MCF 10A (cell line): Measurements from ENCODE around the gene DEPDC7. TPM values are rescaled to one million over a fixed set of nuclear protein-coding genes. Genes with fewer than 3 reads are reported as not detected.

Source experiments
- BruUV-seq: library from RNA; stranded (reverse); fragments of 400-500 nt; replicated peaks from 2 replicates; lab custom pipeline; 2021; lab: Mats Ljungman, UMichigan
- CTCF ChIA-PET: fragments of 300-600 bp; sonication (Branson Sonifier 250); formaldehyde crosslinking; extraction: SDS; loops from one replicate; lab custom pipeline; 2021; ENCODE audit warnings: antibody characterized with exemption, inconsistent platforms; lab: Yijun Ruan, JAX
- POLR2A ChIA-PET: fragments of 300-600, 350-650 bp; sonication (Branson Sonifier 250); formaldehyde crosslinking; extraction: SDS; loops from one replicate; lab custom pipeline; 2020; ENCODE audit warnings: antibody characterized with exemption, inconsistent platforms; lab: Yijun Ruan, JAX
- DNase-seq: peaks from one replicate; pipeline ENCODE4 v3.0.0-alpha.2; 2018; ENCODE audit not compliant: unreplicated experiment
- H3K27ac Mint-ChIP-seq: one replicate; pipeline ENCODE4 v1.8.0; 2022; ENCODE audit warnings: mild to moderate bottlenecking, low read depth, mixed read lengths; ENCODE audit not compliant: unreplicated experiment
- H3K27me3 Mint-ChIP-seq: one replicate; pipeline ENCODE4 v1.8.0; 2022; ENCODE audit warnings: mixed read lengths; ENCODE audit not compliant: insufficient read depth, unreplicated experiment
- H3K36me3 Mint-ChIP-seq: one replicate; pipeline ENCODE4 v1.8.0; 2022; ENCODE audit warnings: mild to moderate bottlenecking, moderate library complexity, mixed read lengths; ENCODE audit not compliant: insufficient read depth, unreplicated experiment
- H3K4me1 Mint-ChIP-seq: one replicate; pipeline ENCODE4 v1.8.0; 2022; ENCODE audit warnings: mixed read lengths; ENCODE audit not compliant: insufficient read depth, unreplicated experiment
- H3K4me3 Mint-ChIP-seq: one replicate; pipeline ENCODE4 v1.8.0; 2022; ENCODE audit warnings: mild to moderate bottlenecking, moderate library complexity, mixed read lengths; ENCODE audit not compliant: unreplicated experiment
- H3K9me3 Mint-ChIP-seq: one replicate; pipeline ENCODE4 v1.8.0; 2022; ENCODE audit warnings: mixed read lengths; ENCODE audit not compliant: unreplicated experiment
- intact Hi-C: fragments of 100-400 bp; cut with micrococcal nuclease; formaldehyde crosslinking; loops from 2 replicates; pipeline ENCODE4 v1.14.1; 2022
- total RNA-seq: library from RNA; stranded (reverse); gene quantifications from 2 replicates; pipeline ENCODE4 v1.2.3, GENCODE V29; 2022
- TF ChIP-seq, protein P1 (sequence below): fragments of 200-600 bp; IDR thresholded peaks from one replicate; pipeline ENCODE4 v1.8.0; 2022; ENCODE audit warnings: antibody characterized with exemption, mild to moderate bottlenecking; ENCODE audit not compliant: unreplicated experiment

DEPDC7 gene
- total RNA-seq, 1 experiment from 2014 or later = 3.6 TPM

DNA sequence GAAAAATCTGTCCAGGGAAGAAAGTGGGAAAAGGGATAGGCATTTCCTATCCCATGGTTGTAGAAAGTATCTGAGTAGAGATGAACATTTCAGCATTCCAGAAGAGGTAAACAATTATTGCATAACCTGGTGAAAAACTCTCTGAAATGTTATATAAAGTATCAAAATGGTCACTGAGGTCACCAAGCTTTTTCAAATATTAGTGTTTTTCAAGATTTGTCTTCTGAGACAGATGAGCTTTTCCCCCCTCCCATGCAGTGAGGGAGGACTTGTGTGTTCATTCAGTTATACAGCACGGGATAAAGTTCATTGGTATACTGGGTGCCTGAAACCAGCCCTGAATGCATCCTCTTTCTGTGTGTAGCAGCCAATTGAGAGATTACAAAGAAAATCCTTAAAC, 1.9 kb upstream of the DEPDC7 start:
- intact Hi-C loops = loop anchor here (10.0 kb wide), 1 partner anchor 51 kb away; no protein-coding TSS in a partner anchor
- Mint-ChIP-seq H3K4me3 (no peak overlapping the region), H3K27ac (no peak overlapping the region), H3K27me3 (no peaks in the 10 kb centered on the region), H3K4me1 (no peaks in the 10 kb centered on the region), H3K9me3 (no peaks in the 10 kb centered on the region), H3K36me3 (peaks cover 10% of the 10 kb centered on the region)
- ChIA-PET POLR2A (interaction anchor here (0.6 kb wide), 1 partner anchor 147 kb away, joined by 3 read pairs; the partner anchor contains the start of gene CSTF3), CTCF (no interaction called here)
- TF ChIP-seq, protein P1, sequence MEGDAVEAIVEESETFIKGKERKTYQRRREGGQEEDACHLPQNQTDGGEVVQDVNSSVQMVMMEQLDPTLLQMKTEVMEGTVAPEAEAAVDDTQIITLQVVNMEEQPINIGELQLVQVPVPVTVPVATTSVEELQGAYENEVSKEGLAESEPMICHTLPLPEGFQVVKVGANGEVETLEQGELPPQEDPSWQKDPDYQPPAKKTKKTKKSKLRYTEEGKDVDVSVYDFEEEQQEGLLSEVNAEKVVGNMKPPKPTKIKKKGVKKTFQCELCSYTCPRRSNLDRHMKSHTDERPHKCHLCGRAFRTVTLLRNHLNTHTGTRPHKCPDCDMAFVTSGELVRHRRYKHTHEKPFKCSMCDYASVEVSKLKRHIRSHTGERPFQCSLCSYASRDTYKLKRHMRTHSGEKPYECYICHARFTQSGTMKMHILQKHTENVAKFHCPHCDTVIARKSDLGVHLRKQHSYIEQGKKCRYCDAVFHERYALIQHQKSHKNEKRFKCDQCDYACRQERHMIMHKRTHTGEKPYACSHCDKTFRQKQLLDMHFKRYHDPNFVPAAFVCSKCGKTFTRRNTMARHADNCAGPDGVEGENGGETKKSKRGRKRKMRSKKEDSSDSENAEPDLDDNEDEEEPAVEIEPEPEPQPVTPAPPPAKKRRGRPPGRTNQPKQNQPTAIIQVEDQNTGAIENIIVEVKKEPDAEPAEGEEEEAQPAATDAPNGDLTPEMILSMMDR = no peak
- no peak for DNase-seq
- no TSS peak for BruUV-seq

DNA sequence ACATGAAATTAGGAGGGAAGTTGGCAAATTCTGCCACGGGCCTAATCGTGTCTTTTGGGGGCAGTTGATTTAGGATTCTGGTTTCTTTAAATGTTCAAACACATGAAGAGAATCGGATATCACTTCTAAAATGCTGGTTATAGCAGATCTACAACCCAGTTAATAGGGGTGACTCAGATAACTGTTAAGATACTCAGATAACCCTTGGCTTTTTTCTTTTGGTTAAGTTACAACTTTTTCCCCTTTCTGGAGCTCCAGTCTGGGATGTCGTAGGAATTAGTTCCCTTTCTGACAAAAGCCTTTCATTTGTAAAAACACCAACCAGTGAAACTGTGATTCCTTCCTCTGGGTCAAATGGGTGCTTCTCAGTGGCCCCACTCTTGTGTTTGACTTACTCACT, 976 bp downstream of the DEPDC7 start:
- H3K36me3 Mint-ChIP-seq = peaks cover 10% of the 10 kb centered on the region
- H3K9me3 Mint-ChIP-seq = no peaks in the 10 kb centered on the region
- BruUV-seq = TSS peak; percentile 34
- peak overlapping the region; percentile 78 for H3K4me3 Mint-ChIP-seq
- TF ChIP-seq, protein P1 = no peak
- DNase-seq = no peak
- peak overlapping the region; percentile 24 for H3K27ac Mint-ChIP-seq
- intact Hi-C loops = loop anchor here (10.0 kb wide), 1 partner anchor 48 kb away; no protein-coding TSS in a partner anchor
- CTCF ChIA-PET = interaction anchor here (0.8 to 1.1 kb wide), 2 partner anchors 17 to 23 kb away, joined by 3 to 5 read pairs; no protein-coding TSS in a partner anchor
- no peaks in the 10 kb centered on the region for H3K4me1 Mint-ChIP-seq
- POLR2A ChIA-PET = interaction anchor here (1.0 to 2.9 kb wide), 11 partner anchors 9 to 144 kb away, joined by 3 to 20 read pairs (median 5); partner anchors contain the start of gene TCP11L1
- H3K27me3 Mint-ChIP-seq = no peaks in the 10 kb centered on the region

DNA sequence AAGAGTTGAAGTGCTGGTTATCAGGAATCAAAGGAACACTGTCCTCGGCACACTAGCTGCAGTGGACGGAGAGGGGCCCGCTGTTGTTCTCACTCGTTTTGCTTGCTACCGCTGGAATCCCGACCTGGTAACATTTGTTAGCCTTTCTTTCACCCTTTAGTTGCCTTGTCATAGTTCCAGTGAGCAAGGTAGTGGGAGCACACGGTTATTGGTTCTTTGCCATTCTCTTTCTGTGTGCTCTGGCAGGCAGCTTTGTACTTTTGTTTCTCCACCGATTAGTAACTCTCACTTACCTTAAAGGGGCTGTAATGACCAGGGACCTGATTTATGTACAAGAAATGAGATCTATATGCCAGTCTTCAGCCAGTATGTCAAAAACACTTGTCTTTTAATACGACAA, 1.8 kb downstream of the DEPDC7 start:
- BruUV-seq = no TSS peak
- ChIA-PET POLR2A (interaction anchor here (2.5 to 2.9 kb wide), 3 partner anchors 15 to 27 kb away, joined by 13 to 20 read pairs (median 15); partner anchors contain the start of gene TCP11L1), CTCF (no interaction called here)
- H3K4me1 Mint-ChIP-seq = no peaks in the 10 kb centered on the region
- no peak for DNase-seq
- H3K36me3 Mint-ChIP-seq = peaks cover 10% of the 10 kb centered on the region
- H3K27me3 Mint-ChIP-seq = no peaks in the 10 kb centered on the region
- H3K27ac Mint-ChIP-seq = no peak overlapping the region
- peak overlapping the region; percentile 78 for H3K4me3 Mint-ChIP-seq
- no peaks in the 10 kb centered on the region for H3K9me3 Mint-ChIP-seq
- intact Hi-C loops = loop anchor here (10.0 kb wide), 1 partner anchor 47 kb away; no protein-coding TSS in a partner anchor
- TF ChIP-seq, protein P1 = no peak

DNA sequence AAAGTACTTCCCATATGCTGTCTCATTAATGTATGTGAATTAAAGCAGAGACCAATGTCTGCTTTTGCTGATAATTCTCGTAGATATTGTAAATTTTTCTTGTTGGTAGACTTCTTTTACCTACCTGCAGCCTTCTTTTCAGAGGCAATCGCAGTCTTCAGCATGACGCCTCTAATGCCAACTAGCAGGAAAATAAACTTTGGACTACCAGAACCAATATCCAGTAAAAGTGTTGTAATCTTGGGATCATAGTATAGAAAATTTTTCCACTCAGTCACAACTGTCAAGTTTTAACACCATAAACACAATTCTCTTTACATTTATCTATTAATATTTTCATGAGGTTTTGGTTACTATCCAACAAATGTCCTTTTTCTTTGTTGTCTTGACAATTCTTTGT, 2.3 kb downstream of the DEPDC7 start:
- ChIA-PET POLR2A (interaction anchor here (2.7 kb wide), 1 partner anchor 14 kb away, joined by 15 read pairs; no protein-coding TSS in a partner anchor), CTCF (no interaction called here)
- DNase-seq = no peak
- no peaks in the 10 kb centered on the region for H3K27me3 Mint-ChIP-seq
- no peaks in the 10 kb centered on the region for H3K4me1 Mint-ChIP-seq
- H3K4me3 Mint-ChIP-seq = peak overlapping the region; percentile 78
- intact Hi-C loops = loop anchor here (10.0 kb wide), 1 partner anchor 47 kb away; no protein-coding TSS in a partner anchor
- no peak overlapping the region for H3K27ac Mint-ChIP-seq
- TF ChIP-seq, protein P1 = no peak
- no TSS peak for BruUV-seq
- no peaks in the 10 kb centered on the region for H3K9me3 Mint-ChIP-seq
- H3K36me3 Mint-ChIP-seq = peaks cover 9% of the 10 kb centered on the region
